Camera-type eye (tissue), 1 donor: ENCODE data around the gene PIN1. TPM values are rescaled to one million over a fixed set of nuclear protein-coding genes. Genes with fewer than 3 reads are reported as not detected.

Experiments
- total RNA-seq: library from RNA; depleted of rRNA; stranded (reverse); fragments of >200 nt; gene quantifications from one replicate; pipeline ENCODE4 v1.2.3, GENCODE V29; 2014

Gene PIN1
- 77.9 TPM for total RNA-seq

GRCh38 chr19:9834726-9835506 lies at the start of gene PIN1:
Gene PIN1 (plus strand): TSS chr19:9835318. CDS start chr19:9835345, 27 bp downstream.

GRCh38 chr19:9818734-9819595 lies 16.2 kb upstream of the PIN1 start, which contains the start of gene FBXL12:
Gene FBXL12 (minus strand): TSS chr19:9819079. CDS start chr19:9818813, 266 bp downstream.

GRCh38 chr19:9827289-9828238 lies 7.6 kb upstream of the PIN1 start, which contains the start of gene UBL5:
Gene UBL5 (plus strand): TSS chr19:9827918. CDS start chr19:9828338, 420 bp downstream.

Other genes starting within 250 kb of the PIN1 start
- gene ZNF561, start 214.1 kb upstream of the PIN1 start, total RNA-seq = 48.9 TPM
- 62.2 TPM for gene ZNF562, start 160.2 kb upstream of the PIN1 start, total RNA-seq
- gene ZNF846, start 66.6 kb upstream of the PIN1 start, total RNA-seq = 38.5 TPM
- 15.7 TPM for gene FBXL12, start 16.2 kb upstream of the PIN1 start, total RNA-seq
- 209 TPM for gene UBL5, start 7.4 kb upstream of the PIN1 start, total RNA-seq
- gene OLFM2, start 101.2 kb downstream of the PIN1 start, total RNA-seq = 88.7 TPM
- 31.9 TPM for gene COL5A3, start 175.2 kb downstream of the PIN1 start, total RNA-seq
- gene RDH8, start 178.2 kb downstream of the PIN1 start, total RNA-seq = not detected